A172 (cell line): ENCODE results near the gene ZNF664. TPM values are rescaled to one million over a fixed set of nuclear protein-coding genes. Genes with fewer than 3 reads are reported as not detected.
A peak's percentile ranks its signal among the peaks of the same experiment; 100 is the strongest.

Source experiments
- DNase-seq: peaks from one replicate; pipeline ENCODE4 v3.0.0-alpha.2; 2015; ENCODE audit warnings: low spot score
- total RNA-seq: library from RNA; depleted of rRNA; stranded (reverse); fragments of >200 nt; shearing (Covaris generic); gene quantifications from 2 replicates; pipeline ENCODE4 v1.2.3, GENCODE V29; 2014

The ZNF664 gene
- total RNA-seq, 1 experiment from 2014 or later, result 70.0 TPM

DNA sequence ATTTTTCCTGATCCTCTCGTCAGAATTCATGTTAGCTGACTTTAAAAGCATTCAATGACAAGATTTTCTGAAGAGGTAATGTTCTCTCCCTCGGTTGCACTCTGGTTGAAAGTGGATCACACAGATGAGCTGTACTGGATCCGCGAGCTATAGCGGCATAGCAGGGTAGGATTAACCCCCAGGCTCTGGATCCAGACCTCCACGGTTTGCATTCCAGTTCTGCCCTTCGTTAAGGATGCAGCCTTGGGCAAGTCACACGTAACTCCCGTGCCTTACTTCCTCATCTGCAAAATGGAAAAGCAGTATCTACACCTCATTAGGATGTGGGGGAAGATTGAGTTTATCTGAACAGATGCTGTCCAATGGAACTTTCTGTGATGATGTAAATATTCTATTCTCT, 14.1 kb upstream of the ZNF664 start:
- no peak for DNase-seq

DNA sequence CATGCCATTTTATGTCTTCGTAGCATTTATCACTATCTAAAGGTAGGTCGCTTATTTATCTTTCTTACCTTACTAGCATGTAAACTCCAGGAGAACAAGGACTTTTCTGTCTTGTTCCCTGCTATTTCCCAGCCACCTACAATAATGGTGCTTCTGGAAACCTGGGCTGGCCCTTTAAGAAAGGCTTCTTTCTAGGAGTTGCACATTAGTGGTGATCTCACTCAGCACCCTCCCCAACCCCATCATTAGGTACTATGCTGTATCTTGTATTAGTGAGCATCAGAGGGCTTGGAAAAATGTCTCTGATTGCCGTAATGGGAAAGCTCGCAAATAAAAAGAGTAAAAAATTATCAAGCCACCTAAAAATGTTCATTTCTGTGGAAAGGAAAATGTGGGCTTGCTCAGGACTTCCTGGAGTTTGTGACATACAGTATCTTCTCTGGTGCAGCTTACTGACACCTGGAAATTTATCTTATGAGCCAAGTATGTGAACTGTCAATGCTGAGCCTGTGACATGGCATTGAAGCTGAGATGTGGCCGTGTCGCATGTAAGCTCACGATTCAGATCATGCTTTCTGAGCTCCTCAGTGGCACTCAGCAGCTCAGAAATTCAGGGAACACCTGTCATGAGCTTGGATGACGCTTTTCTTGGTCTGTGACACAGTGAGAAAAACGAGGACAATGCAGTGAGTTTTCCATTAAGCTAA, 12.8 kb upstream of the ZNF664 start:
- no peak for DNase-seq

DNA sequence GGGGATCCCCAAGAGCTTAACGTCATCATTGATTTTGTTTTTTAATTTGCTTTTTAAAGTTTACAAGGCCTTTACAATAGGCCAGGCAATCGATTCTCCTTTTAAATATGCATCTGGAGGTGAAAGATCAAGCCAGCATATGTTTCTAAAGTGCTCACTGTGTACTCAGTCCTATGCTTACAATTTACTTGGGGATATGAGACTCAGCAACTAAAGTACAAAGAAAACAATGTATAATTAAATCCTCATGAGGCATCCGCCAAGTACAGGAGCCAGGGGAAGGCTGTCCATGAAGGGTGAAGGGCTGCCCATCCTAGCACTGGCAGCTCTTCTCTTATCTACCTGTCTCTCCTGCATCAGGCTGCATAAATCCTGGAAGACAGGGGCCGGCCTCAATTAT, 12.2 kb upstream of the ZNF664 start:
- DNase-seq, result no peak

DNA sequence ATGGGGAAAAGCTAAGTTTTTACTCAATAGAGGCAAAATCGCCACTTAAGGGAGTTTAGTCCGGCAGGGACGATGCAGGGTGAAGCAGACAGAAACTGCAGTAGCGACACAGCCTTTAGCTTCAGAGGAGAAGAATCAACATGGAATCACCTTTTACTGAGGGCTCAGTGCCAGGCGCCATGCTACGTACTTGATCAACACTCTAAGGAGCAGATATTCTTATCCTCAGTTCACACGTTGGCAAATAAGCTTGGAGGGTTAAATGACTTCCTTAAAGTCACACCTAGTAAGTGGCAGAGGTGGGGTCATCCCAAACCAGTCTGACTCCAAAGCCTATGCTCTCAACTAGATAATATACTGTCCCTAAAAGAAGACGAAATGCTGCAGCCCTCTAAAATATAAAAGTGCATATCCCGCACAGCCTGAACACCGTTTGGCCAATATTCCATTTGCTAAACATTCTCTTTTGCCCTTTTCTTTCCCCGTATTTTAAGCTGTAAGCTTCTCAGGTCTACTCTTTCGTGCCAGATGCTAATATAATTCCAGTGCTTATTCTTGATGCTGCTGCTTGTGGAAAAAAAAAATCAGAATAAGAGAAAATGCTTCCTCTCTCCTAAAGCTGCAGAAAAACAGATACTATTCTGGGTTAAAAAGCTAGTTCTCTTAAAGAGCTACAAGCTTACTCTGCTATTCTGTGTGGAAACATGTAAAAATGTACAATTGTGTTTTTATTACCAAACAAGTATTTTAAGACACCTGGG, 11.2 kb upstream of the ZNF664 start:
- no peak for DNase-seq

DNA sequence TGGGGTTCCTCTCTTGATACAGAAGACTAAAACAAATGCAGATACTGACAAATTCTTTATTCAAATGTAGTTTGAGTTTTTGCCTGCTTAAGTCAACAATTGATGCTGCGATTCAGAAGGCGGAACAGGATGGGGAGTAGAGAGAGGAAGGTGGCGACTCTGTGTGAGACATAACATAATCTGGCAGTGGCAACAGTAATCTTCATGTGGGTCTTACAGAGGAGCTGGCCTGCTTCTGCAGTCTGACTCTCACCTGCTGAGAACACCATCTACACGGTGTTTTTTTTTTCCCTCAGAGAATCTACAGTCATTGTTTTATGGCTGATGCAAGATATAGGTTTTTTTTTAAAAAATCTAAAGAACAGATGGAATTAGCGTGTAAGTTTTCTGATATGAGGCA, 10.5 kb upstream of the ZNF664 start:
- no peak for DNase-seq

DNA sequence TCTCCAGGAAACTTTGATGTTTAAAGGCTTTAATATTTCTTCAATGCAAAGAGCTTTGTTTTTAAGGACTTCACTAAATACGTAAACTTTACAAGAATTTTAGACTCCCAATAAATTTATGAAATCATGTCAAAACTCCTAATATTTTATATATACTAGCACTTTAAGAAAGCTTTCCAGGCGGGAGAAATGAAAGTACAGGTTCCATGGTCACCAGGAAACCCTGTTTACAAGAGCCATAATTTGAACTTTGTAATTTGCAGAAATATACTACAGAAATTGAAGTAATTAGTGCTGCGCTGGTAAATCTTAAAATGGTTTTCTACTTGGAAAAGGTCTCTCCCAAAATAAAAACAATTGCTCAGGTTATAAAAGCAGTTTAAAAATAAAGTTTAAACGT, 9.2 kb upstream of the ZNF664 start:
- DNase-seq, result no peak

DNA sequence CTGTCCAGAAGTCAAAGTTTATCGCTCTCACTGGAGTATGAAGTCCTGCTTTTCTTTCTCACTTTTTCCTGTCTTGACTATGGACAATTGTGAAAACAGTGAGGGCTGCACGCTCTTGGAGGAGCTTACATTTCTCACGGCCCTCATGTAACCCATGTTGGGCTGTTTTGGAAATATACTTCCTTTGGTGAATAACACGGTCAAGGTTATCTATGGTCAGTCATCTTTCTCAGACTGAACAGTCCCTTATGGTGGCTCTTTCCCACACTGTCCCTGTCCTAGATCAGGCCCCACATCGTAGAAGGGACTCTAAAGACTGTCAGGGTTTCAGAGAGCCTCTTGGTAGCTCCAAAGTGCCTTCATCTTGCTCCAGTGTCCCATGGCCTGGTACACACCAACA, 7.6 kb upstream of the ZNF664 start:
- DNase-seq, result no peak

DNA sequence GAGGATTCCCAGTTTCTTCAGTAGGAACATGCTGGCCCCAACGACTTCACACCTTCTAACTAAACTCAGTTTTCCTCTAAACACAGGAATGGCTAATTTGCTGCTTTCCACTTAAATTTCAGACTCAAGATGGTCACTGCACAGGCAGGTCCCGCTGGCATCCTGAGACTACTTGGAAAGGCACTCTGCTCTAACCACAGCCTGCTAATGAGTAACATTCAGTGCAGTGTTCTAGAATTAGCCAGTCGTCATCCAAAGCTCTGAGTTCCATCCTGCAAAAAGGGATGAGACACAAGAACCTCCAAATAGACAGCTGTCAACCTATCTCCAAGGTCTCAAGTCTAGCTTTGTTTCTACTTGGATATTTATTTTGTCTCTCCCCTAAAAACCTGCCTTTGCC, 6.4 kb upstream of the ZNF664 start:
- DNase-seq, result no peak

DNA sequence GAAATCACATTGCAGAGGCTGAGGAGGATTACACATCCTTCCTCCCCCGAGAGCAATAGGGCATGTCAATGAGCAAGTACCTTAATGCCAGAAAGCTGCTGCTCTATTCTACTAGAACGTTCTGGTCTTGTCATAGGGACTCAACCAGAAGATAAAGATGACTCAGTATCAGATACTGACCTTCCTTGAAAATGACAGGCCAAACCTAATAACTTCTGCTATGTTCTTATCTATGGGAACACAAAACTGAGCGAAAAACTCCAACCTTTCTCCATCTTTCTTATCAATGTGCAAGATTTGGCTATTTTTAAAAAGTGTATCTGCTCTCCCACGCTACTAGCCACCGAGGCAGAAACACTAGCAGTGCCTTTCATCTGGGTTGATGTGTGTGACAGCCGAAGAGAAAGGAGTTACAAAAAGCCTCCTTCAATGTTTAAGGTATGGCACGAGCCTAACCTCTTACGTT, 5.9 kb upstream of the ZNF664 start:
- DNase-seq, result no peak

DNA sequence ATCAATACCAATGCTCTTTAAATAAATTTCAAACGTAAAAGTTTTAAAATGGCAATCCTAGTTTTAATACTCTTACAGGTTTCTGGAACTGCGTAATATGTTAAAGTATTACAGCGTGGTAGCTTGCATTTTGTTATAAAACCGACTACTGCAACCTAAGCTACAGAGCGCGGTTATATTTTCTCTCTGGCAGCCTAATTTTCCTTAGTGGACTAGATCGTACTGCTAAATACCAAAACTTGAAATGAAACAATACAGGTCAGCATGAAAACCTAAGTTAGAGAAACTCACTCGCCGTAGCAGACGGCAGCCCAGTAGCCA, 1.6 kb upstream of the ZNF664 start:
- DNase-seq, result no peak

DNA sequence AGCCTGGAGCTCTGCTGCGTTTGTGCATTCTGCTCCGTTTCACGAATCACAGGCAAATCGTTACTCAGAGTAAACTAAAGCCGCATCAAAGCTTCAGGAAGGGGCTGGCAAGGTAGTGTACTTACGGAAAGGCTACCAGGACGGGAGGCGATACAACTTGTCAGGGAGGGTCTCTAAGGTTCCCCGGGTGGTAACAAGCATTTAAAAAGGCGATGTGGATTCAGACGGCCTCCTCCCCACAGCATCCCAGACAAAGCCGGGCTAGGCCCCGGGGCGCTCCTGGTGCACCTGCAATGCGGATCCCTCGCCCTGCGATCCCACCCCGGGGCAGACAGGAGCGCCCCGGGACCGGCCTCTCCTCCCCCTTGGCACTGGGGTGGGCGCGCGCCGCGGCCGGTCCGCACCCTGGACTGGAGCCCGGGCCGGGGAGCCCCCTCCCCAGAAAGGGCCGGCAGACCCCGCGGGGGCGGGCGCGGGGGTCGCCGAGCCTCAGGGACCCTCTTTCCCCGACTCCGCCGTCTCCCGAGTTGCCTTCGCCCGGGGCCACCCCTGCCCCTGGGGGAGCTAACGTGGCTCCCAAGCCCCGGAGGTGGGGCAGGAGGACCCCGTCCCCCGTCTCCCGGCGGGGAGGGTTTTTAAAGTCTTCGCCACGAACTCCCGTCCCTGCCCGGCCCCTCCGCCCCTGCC, 1.1 kb upstream of the ZNF664 start:
- DNase-seq, result peak; percentile 20

DNA sequence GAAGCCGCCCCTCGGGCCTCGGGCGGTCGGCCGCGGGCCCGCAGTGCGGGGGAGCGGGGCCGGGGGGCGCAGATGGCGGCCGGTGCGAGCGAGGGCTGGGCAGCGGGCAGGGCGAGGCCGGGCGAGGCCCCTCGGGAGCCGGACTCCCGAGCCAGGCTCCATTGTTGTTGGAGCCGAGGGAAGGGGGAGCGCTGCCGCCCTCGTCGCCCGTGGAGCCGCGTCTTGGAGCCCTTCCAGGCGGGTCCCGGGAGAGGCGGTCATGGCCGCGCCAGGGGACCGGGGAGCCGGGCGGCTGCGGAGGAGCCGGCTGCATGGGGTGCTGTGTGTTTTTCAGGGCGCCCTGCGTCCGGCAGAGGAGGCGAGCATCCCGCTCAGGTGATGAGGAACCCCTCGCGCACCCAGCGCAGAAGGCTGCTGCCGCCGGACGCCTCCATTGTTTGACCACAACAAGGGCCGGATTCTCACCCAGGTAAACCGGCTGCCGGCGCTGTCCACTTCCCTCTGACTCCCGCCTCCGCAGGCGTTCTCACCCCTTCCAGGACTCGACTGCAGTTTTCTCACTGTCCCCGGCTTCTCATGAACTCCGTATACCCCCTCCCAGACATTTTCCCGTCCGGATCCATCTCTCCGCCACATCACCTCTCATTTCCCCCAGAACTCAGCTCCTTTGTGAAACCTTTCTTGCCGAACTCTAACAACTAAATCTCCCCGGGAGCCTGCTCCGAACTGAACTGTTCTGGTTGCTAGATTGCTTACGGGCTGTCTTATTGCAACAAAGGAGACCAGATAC, 732 bp downstream of the ZNF664 start:
- peak; percentile 25 for DNase-seq

DNA sequence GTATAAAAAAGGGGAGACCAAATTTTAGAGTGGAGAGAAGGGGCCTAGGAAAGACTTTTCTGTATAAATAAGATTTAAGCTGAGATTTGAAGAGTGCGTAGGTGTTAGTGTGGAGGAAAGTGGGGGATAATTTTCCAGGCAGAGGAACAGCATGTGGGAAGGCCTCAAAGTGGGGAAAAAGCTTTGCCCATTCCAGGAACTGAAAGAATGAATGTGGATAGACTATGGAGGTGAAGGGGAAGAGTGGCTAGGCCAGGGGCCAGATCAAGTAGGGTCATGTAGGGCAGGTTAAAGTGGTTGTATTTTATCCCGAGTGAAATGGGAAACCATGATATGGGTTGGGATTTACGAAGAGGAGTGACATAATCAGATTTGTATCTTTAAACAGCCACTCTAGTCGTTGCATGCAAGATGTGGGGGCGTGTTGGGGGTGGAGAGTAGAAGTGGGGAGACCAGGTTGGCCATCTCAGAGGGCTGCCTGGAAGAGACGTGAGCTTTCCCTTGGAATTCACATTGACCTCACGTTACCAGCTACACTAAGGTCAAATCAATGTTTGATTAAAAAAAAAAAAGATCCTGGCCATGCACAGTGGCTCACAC, 3.3 kb downstream of the ZNF664 start:
- no peak for DNase-seq

DNA sequence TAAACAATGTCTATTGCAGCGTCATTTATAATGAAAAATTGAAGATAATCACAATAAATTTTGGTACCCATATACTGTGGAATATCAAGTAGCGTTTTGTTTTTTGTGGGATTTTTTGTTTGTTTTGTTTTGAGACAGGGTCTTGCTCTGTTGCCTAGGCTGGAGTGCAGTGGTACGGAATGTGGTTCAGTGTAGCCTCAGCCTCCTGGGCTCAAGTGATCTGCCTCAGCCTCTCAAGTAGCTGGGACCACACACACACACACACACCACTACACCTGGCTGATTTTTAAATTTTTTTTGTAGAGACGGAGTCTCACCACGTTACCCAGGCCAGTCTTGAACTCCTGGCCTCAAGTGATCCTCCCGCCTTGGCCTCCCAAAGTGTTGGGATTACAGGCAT, 6.6 kb downstream of the ZNF664 start:
- no peak for DNase-seq

DNA sequence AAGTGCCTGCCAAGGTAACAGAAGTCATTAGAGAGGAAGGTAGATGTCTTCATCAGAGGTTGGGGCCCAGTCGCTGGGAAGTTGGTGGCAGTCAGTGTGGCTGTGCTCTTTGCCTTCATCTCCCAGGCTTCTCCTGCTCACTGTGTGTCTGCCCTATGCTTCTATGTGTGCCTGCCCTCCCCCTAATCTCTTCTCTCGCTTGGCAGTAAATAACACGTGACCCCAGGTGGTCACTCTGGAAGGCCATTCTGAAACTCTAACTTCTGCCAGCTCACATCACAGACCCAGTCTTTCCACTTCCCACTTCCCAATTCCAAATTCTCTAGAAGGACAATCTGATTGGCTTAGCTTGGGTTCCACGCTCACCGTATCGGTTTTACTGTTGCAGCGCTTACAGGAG, 9.3 kb downstream of the ZNF664 start:
- no peak for DNase-seq

DNA sequence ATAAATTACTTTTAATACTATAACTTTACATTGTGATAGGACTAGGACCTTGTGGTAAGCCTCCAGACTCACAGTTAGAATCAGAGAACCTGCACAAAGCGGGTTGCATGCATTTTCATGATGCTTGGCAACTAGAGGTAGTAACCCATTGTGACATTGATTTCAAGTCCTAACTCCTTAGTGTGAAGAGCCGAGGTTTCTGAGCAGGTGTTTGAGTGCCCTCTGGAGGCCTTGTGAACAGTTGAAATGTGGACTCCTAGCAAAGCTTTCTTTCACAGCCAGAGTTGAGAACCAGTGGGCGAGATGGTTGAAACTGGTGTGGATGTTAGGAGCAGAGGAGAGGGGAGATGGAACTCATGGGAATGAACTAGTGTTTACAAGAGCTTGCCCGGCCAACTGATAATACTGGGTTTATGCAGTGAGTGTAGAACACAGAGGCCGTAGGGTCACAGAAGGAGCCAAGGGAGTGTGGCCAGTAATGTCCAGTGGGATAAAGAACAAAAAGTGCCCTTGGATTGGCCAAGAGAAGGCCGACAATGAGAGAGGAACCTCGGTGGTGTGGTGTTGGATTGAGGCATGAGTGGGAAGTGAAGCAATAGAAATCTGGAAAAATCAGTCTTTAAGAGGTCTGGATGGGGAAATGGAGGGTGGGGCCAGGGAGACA, 10.9 kb downstream of the ZNF664 start:
- peak; percentile 45 for DNase-seq

DNA sequence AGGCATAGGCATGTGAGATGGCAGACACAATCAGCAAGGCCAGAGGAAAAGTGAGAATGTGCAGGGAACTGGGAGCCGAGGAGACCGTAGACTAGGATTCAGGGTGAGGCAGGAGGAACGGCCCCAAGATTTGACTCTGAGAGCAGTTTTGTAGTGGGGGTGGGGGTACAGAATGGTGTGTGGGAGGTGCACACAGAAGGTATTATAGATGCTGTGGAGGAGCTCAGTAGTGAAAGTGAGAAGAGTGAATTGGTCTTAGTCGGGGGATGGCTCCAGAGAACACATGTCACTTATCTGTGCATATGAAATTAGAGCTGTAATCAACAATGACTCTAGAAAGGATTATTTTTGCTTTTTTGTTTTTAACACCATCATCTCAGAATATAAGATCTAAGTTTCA, 11.9 kb downstream of the ZNF664 start:
- DNase-seq, result no peak

DNA sequence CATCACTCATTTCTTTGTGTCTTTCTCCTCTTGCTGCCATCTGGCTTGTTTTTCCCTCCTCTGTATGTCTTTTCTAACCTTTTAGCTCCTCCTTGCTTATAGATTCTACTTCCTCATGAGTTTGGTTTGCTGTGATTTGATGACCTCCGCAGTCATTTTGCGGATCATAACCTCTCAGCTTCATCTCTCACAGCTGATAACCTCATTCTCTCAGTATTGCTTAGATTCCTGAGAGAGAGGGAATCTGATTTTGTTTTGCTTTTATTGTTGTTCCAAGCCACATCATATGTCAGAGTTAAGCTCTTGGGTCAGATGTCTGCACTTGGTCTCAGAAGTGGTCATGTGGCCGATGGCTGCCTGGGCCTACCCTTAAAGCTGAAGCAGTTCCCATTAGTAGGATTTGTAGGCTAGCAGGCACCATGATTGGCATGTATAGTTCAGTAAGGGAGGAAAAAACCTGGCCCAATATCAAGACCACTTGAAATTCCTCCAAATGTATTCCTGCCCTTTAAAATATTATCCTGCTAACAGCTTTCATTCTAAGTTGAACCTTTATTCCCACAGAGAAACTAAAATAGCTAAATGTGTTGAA, 13.5 kb downstream of the ZNF664 start:
- no peak for DNase-seq

DNA sequence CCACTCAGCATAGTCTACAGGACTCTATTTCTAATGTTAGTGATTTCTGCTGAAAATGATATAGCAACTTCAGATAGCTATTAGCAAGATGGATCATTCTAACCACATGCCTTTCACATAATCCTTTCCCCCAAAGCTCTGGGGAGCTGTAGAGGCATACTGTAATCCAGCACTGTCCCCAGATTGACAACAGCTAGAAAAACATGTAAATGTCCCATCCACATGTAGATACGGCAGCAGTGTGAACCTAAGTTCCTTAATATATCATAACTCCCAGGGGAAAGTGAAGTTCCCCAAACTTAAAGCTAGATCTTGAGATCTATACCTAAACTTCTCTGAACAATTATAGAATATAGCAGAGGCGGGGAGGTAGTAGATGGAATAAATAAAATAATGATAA, 14.0 kb downstream of the ZNF664 start:
- no peak for DNase-seq

DNA sequence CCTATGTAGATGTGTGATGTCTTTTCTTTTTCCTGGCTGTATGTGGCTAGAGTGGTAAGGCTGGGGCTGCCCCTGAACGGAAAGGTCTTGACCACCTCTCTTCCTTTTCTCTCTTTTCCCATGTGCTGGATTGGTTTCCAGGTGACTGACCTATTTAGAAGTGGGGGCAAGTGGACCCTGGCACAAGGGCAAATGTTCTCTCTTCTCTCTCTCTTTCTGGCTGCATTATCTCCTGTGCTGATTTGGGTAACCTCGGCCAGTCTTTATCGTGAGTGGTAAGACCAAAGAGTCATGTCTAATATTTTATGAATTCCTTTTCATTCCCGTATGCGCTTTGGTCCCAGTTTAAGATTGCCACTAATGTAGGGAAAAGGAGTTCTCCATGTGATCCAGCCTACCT, 16.2 kb downstream of the ZNF664 start:
- DNase-seq, result no peak

DNA sequence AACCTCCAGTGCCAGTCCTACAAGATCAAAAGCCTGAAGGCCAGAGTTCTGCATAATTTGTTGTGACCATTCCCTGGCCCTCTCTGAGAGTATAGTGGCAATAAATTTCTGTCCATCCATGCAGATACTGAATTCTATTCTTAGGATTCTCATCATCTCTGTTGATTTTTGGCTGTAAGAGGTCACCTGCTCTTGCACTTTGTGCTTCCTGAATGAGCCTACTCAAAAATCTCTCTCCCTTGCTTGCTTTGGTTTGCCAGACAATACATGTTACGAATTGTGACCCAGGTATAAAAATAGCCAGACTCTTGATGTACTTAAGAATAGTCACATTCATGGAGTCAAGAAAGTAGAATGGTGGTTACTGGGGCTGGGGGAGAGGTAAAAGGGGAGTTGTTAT, 16.7 kb downstream of the ZNF664 start:
- DNase-seq, result no peak
